OCI-LY3 (cell line): Measurements from ENCODE around the gene ATP8B3.

Experiments
- H2AFZ ChIP-seq: fragments of 200-600, 300-600 bp; shearing (Covaris generic); 2 replicates; pipeline ENCODE4 v1.6.0; 2014; ENCODE audit warnings: antibody characterized with exemption, low read depth, low read length
- H3K27ac ChIP-seq: fragments of 200-600, 300-600 bp; sonication (generic); 2 replicates; pipeline ENCODE4 v1.5.1; 2014; ENCODE audit warnings: mild to moderate bottlenecking, low read length, moderate library complexity, mixed read lengths
- H3K27me3 ChIP-seq: fragments of 200-600, 300-600 bp; sonication (generic); 2 replicates; pipeline ENCODE4 v1.6.1; 2014; ENCODE audit warnings: low read depth, low read length, mixed read lengths
- H3K36me3 ChIP-seq: fragments of 200-600, 300-600 bp; sonication (generic); replicated peaks from 2 replicates; pipeline ENCODE3; 2014; ENCODE audit warnings: low read depth, low read length, mixed read lengths
- H3K4me1 ChIP-seq: fragments of 300-600, 200-600 bp; sonication (generic); 2 replicates; pipeline ENCODE4 v1.6.1; 2014; ENCODE audit warnings: low read length, mixed read lengths
- H3K4me2 ChIP-seq: fragments of 200-600, 300-600 bp; sonication (generic); 2 replicates; pipeline ENCODE4 v1.6.1; 2014; ENCODE audit warnings: low read length, mixed read lengths
- H3K4me3 ChIP-seq: fragments of 300-600, 200-600 bp; sonication (generic); 2 replicates; pipeline ENCODE4 v1.5.1; 2014; ENCODE audit warnings: antibody characterized with exemption, mild to moderate bottlenecking, low read length, moderate library complexity
- H3K79me2 ChIP-seq: fragments of 300-600, 200-600 bp; shearing (Covaris generic); 2 replicates; pipeline ENCODE4 v1.6.1; 2014; ENCODE audit warnings: mild to moderate bottlenecking, low read length, mixed read lengths
- H3K9ac ChIP-seq: fragments of 300-600, 200-600 bp; shearing (Covaris generic); 2 replicates; pipeline ENCODE4 v1.6.0; 2014; ENCODE audit warnings: mild to moderate bottlenecking, low read length, moderate library complexity
- H3K9me3 ChIP-seq: fragments of 200-600, 300-600 bp; shearing (Covaris generic); 2 replicates; pipeline ENCODE4 v1.6.1; 2014; ENCODE audit warnings: low read length, mixed read lengths; ENCODE audit not compliant: insufficient read depth
- H4K20me1 ChIP-seq: fragments of 200-600, 300-600 bp; sonication (generic); 2 replicates; pipeline ENCODE4 v1.6.1; 2016; ENCODE audit warnings: low read length, mixed read lengths; ENCODE audit not compliant: insufficient read depth
- EZH2phosphoT487 ChIP-seq: fragments of 200-600 bp; shearing (Covaris generic); IDR thresholded peaks from 2 replicates; pipeline ENCODE4 v1.6.1; 2018; ENCODE audit warnings: antibody characterized with exemption, mixed run types, low read depth
- TF ChIP-seq, protein P1 (sequence below): fragments of 200-600, 300-600 bp; sonication (generic); IDR thresholded peaks from 2 replicates; pipeline ENCODE4 v1.5.1; 2014; ENCODE audit warnings: antibody characterized with exemption, low read length, low read depth

The ATP8B3 gene

GRCh38 chr19:1854039-1854541, 42.0 kb upstream of the ATP8B3 start:
- Histone ChIP-seq H3K4me1 (peaks cover 56% of the 10 kb centered on the region), H3K27ac (no peak overlapping the region), H3K79me2 (peaks cover 77% of the 10 kb centered on the region), H3K27me3 (no peaks in the 10 kb centered on the region), H3K9ac (no peak overlapping the region), H3K36me3 (no peaks in the 10 kb centered on the region), H3K4me2 (no peak overlapping the region), H3K9me3 (no peaks in the 10 kb centered on the region), H4K20me1 (peaks cover 31% of the 10 kb centered on the region), H3K4me3 (no peak overlapping the region), H2AFZ (no peak overlapping the region)
- no peak for TF ChIP-seq EZH2phosphoT487
- TF ChIP-seq, protein P1, sequence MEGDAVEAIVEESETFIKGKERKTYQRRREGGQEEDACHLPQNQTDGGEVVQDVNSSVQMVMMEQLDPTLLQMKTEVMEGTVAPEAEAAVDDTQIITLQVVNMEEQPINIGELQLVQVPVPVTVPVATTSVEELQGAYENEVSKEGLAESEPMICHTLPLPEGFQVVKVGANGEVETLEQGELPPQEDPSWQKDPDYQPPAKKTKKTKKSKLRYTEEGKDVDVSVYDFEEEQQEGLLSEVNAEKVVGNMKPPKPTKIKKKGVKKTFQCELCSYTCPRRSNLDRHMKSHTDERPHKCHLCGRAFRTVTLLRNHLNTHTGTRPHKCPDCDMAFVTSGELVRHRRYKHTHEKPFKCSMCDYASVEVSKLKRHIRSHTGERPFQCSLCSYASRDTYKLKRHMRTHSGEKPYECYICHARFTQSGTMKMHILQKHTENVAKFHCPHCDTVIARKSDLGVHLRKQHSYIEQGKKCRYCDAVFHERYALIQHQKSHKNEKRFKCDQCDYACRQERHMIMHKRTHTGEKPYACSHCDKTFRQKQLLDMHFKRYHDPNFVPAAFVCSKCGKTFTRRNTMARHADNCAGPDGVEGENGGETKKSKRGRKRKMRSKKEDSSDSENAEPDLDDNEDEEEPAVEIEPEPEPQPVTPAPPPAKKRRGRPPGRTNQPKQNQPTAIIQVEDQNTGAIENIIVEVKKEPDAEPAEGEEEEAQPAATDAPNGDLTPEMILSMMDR, result no peak

DNA sequence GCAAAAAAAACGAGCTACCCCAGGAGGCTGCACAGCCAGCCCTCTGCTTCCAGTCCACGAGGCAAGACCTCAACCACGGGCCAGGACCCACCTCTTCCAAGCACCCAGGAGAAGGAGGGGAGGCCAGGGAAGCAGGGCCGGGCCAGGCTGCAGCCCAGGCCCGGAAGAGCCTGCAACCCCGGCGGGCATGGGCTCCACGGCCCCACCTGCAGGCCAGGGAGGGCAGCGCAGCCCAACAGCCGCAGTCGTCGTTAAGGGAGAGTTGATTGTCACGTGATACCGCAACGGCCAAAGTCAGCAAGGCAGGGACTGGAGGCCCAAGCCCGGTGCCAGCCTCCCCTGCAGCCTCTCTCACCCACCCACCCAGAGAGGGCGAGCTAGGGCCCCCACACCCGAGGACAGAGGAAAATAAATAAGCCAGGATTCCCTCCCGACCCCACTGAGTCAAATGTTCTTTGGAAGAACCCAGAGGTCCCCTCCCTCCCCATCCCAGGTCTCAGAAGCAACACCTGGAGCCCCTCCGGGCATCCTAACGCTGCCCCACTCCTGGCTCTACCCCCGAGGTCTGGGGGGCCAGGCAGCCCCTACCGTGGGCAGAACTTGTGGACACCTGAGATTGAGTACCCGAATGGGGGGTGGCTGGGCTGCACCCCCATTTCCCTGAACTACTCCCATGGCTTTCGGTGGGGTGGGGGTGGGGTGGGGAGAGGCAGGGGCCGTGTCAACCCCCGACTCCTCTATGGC, 41.4 kb upstream of the ATP8B3 start:
- Histone ChIP-seq H3K27ac (peak overlapping the region; percentile 54), H3K36me3 (no peaks in the 10 kb centered on the region), H3K4me2 (peak overlapping the region; percentile 65), H3K4me1 (peaks cover 54% of the 10 kb centered on the region), H3K27me3 (no peaks in the 10 kb centered on the region), H4K20me1 (peaks cover 25% of the 10 kb centered on the region), H3K9ac (peak overlapping the region; percentile 33; the same call in 1 of the 2 replicates), H2AFZ (no peak overlapping the region), H3K4me3 (peak overlapping the region; percentile 30; the same call in 1 of the 2 replicates), H3K9me3 (no peaks in the 10 kb centered on the region), H3K79me2 (peaks cover 71% of the 10 kb centered on the region)
- no peak for TF ChIP-seq EZH2phosphoT487
- TF ChIP-seq, protein P1, result peak; percentile 85

DNA sequence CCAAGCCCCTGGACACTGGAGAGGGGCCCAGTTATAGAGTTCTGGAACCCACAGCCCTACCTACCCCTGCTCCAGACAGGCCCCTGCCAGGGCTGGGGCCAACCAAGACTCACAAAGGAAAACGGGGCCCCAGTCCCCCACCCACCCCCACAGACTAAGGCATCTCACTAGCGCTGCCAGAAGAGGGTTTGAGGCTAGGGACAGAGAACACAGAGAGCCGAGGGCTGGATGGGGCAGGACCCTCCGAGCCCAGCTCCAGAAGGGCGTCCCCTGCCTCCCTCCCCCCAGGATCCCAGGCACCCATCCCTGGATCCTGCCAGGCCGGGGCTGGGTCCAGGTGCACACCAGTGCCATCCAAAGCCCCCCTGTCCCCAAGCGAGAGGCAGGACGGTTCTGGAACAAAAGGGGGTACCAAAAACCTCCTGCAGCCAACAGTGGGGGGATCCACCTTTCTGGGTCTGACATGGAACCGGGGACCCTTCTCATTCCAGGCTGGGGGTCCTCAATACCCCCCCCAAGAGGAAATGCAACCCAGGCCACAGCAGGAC, 40.6 kb upstream of the ATP8B3 start:
- Histone ChIP-seq H3K27me3 (no peaks in the 10 kb centered on the region), H3K4me1 (peaks cover 46% of the 10 kb centered on the region), H3K9me3 (no peaks in the 10 kb centered on the region), H3K27ac (no peak overlapping the region), H3K4me3 (no peak overlapping the region), H3K36me3 (no peaks in the 10 kb centered on the region), H3K4me2 (no peak overlapping the region), H3K79me2 (peaks cover 69% of the 10 kb centered on the region), H3K9ac (0 out of 2 replicates have a peak overlapping the region, but pooled peaks have one; percentile 4), H4K20me1 (peaks cover 20% of the 10 kb centered on the region), H2AFZ (no peak overlapping the region)
- TF ChIP-seq EZH2phosphoT487, result no peak
- TF ChIP-seq, protein P1, result no peak

DNA sequence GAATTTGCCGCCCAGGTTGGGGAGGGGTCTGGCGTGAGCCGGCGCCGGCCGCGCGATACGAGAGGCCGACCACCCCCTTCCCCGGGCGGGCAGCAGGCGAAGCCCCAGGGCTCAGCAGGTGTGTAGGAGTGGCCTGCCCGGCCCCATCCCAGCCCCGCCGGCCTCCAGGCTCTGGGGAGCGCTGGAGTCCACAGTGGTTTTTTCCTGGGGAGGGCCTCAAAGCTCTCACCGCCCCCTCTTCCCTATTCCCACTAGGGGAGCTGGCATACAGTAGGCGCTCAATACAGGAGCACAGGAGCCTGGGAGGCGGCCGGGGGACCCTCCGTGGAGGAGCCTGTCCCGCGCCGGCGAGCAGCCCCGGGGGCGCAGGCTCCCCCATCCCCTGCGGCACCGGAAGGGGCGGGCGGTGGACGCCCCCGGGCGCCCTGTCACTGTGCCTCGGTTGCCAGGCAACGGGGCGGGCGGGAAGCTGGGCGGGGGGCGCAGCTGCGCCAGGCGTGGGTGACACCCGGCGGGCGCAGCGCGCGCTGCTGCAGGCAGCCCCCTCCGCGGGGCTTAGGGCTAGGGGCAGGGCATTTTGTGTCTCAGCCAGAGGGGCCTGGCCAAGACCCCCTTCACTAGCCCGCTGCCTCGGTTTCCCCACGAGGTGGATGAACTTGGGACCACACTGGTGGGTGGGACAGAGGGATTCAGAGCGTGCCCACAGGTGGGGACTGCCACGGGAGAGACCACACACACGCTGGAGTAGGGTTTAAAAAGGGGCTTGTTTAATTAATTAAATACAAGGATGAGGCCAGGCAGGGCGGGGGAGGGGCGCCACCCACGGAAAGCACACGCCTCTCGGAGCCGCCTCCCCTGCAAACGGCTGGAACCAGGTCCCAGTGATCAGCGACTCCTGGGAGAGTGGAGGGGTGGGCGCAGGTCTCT, 39.8 kb upstream of the ATP8B3 start:
- Histone ChIP-seq H3K27me3 (no peaks in the 10 kb centered on the region), H3K79me2 (peaks cover 69% of the 10 kb centered on the region), H3K4me3 (no peak overlapping the region), H3K9ac (no peak overlapping the region), H4K20me1 (peaks cover 26% of the 10 kb centered on the region), H3K9me3 (no peaks in the 10 kb centered on the region), H2AFZ (no peak overlapping the region), H3K27ac (no peak overlapping the region), H3K4me1 (peaks cover 45% of the 10 kb centered on the region), H3K36me3 (no peaks in the 10 kb centered on the region), H3K4me2 (no peak overlapping the region)
- TF ChIP-seq, protein P1, result no peak
- no peak for TF ChIP-seq EZH2phosphoT487
